GM12864 (cell line): ENCODE data around the gene NDUFAF4.

Experiments used
- DNase-seq: peaks from one replicate; pipeline ENCODE4 v3.0.0-alpha.2; 2011; ENCODE audit warnings: low read depth
- H3K4me3 ChIP-seq: 2 replicates; pipeline ENCODE4 v1.5.1; 2011; ENCODE audit warnings: mild to moderate bottlenecking, low read depth, low read length, control low read depth
- CTCF ChIP-seq: IDR thresholded peaks from 2 replicates; pipeline ENCODE4 v1.5.1; 2011; ENCODE audit warnings: low read depth, mild to moderate bottlenecking, moderate library complexity, low read length, control low read depth, inconsistent platforms; ENCODE audit errors: missing control alignments

The NDUFAF4 gene

DNA sequence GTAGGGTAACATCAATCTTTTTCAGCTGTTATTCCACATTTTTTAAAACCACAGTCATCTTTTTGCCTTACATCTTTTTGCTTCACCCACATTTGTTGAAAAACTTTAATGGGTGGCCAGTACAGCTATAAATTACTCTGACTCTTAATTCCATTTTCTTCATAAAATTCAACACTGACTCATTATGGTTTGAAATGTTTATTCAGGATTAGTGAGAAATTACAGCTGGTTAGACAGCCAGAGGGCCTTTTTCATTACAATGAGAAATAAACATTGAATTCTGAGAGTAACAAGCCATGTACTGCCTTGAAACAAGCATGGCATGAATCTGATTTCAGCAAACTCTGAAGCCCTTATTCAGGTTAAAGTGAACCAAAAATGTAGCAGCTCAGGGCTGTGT lies 19.5 kb downstream of the NDUFAF4 start:
- H3K4me3 ChIP-seq, result no peak overlapping the region
- no peak for TF ChIP-seq CTCF
- no peak for DNase-seq

- DNase-seq, result no peak
- TF ChIP-seq CTCF, result no peak
- no peak overlapping the region for H3K4me3 ChIP-seq
Measured at GRCh38 chr6:96876886-96877545, 20.7 kb downstream of the NDUFAF4 start.

DNA sequence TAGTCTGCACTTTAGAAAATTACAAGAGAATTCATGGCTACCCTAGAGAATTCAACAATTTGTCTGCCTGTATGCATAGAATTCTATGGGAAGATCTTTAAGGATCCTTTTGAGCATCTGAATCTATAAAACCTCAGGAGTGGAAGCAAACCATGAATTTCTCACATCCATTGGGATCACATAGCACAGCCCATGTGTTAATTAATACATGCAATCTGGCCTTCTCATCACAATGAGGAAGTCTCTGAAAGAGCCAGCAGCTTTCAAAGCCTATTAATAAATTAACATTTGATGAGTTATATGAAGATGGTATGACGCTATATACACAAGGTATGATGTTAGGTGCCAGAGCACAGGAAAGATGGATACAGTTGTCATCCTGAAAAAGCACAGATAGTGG lies 24.7 kb downstream of the NDUFAF4 start:
- no peak for DNase-seq
- no peak for TF ChIP-seq CTCF
- H3K4me3 ChIP-seq, result no peak overlapping the region

- DNase-seq, result no peak
- TF ChIP-seq CTCF, result no peak
- no peak overlapping the region for H3K4me3 ChIP-seq
Measured at GRCh38 chr6:96865055-96865405, 32.7 kb downstream of the NDUFAF4 start.

DNA sequence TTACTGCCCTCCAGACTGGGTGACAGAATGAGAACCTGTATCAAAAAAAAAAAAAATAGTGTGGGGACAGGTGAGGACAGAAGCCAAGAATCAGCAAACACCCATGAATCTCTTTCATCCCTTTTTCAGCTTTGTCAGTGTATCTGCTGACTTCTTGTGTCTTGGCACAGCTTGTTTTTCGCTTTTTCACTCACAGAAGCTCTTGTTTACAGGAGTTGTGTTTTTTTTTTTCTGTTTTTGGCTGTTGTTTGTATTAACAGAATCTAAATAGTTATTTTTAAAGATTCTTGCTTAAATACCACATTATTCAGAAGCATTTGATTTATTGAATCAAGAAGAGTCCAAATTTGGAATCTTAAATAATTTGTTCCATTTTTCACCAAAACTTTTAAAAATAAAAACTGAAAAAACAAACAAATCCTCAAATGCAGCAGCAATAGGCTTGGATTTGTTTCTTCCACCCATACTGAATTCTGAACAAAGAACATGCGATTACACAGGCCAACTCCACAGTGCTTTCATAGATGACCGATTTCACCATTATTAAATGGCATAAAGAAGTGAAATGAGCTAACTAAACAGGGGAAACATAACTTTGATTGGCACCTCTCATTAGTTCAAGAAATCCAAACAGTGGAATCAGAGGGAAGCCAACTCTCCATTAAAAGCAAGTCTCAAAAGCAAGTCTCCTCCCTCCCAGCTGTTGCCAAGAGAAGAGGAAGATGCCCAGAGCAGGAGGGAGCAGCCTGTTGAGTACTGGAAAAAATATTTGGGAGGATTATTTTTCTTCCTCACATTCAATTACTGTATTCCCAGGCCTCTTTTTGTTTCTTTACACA lies 33.3 kb downstream of the NDUFAF4 start:
- DNase-seq, result no peak
- no peak overlapping the region for H3K4me3 ChIP-seq
- no peak for TF ChIP-seq CTCF

DNA sequence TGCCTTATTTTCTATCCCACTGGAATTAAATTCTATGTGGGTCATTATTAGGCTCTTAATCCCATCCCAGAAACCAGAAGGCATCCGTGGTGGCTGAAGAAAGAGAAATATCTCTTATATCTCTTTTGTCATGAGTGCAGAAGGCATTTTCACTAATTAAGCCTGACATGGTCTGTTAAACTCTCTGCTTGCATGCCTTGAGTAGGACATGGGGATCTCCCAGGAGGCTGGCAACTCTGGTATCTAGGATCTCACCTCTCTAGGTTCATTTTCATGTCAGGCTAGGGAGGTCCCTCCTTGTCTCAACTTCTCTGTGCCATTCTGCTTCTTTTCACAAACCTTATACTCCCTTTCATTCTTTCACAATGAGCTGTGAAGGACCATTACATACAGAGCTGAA lies 35.1 kb downstream of the NDUFAF4 start:
- TF ChIP-seq CTCF, result no peak
- no peak for DNase-seq
- H3K4me3 ChIP-seq, result no peak overlapping the region
